ENCODE data around the gene RBKS. TPM values are rescaled to one million over a fixed set of nuclear protein-coding genes. Genes with fewer than 3 reads are reported as not detected.

The RBKS gene
- total and polyA plus RNA-seq, 2 of the 13 experiments (the other 11 are each of a cell fraction or from before 2014, with no cell fraction given): 7.7 to 8.3 TPM

DNA sequence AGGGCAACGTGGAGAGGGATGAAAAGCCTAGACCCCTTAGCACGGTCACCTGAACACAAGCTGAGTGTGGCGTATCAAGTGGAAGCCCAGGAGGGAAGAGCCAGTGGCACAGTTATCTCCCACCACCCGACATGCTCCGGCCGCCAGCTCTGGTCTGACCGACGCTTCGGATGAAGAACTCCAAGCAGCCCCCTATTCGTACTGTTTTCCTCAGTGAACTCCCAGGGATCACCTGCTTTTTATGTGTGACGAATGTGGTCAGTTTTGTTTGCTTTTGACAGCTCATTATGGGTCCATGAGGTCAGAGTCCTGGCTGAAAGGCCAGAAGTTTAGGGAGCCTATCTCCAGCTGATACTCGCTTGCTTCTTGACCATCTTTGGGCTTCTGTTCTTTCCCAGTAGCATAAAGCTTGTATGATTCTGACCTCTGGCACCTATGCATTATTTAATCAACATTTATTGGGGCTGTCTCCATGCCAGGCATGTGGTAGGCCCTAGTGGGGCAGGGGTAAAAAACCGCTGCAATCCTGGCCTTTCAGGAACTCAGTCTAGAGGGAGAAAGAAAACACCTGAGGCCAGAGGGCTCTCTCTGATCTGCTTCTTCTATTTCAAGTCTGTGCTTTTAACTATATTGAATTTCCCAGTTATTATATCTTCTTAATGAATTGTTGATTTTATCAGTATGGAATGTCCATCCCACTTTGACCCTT is 151.7 kb downstream of the RBKS start (continued):
- no peak for TF ChIP-seq ONECUT2 (CRISPR knock-in tag; IDR thresholded peaks at IDR 0.05)
- peak; percentile 92 for TF ChIP-seq ZNF501 (CRISPR knock-in tag; IDR thresholded peaks at IDR 0.05)
- peak; percentile 63 for TF ChIP-seq ZBTB7B (CRISPR knock-in tag; IDR thresholded peaks at IDR 0.05)
- no peak for TF ChIP-seq CHD2 (IDR thresholded peaks at IDR 0.05; ENCODE audit: low read depth, low read length)
- peak; percentile 82 for TF ChIP-seq ZBTB38 (CRISPR knock-in tag; IDR thresholded peaks at IDR 0.05)
- TF ChIP-seq MEF2D (CRISPR knock-in tag; IDR thresholded peaks at IDR 0.05): peak; percentile 68
- TF ChIP-seq, protein P1, sequence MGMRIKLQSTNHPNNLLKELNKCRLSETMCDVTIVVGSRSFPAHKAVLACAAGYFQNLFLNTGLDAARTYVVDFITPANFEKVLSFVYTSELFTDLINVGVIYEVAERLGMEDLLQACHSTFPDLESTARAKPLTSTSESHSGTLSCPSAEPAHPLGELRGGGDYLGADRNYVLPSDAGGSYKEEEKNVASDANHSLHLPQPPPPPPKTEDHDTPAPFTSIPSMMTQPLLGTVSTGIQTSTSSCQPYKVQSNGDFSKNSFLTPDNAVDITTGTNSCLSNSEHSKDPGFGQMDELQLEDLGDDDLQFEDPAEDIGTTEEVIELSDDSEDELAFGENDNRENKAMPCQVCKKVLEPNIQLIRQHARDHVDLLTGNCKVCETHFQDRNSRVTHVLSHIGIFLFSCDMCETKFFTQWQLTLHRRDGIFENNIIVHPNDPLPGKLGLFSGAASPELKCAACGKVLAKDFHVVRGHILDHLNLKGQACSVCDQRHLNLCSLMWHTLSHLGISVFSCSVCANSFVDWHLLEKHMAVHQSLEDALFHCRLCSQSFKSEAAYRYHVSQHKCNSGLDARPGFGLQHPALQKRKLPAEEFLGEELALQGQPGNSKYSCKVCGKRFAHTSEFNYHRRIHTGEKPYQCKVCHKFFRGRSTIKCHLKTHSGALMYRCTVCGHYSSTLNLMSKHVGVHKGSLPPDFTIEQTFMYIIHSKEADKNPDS (CRISPR knock-in tag; IDR thresholded peaks at IDR 0.05): peak; percentile 22; the same call in 1 of the 2 replicates
- TF ChIP-seq, protein P2, sequence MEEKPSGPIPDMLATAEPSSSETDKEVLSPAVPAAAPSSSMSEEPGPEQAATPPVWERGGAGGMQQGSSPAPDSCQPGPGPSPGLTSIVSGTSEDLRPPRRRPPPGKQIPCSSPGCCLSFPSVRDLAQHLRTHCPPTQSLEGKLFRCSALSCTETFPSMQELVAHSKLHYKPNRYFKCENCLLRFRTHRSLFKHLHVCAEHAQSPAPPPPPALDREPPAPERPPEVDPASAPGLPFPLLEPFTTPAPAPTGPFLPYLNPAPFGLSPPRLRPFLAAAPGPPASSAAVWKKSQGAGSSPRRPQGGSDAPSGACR (CRISPR knock-in tag; IDR thresholded peaks at IDR 0.05): peak; percentile 46; the same call in 1 of the 2 replicates
- TF ChIP-seq ZIK1 (CRISPR knock-in tag; IDR thresholded peaks at IDR 0.05; ENCODE audit: borderline replicate concordance, low read depth): 0 out of 2 replicates have a peak, but pooled peaks have one; percentile 64
- TF ChIP-seq GABPA (IDR thresholded peaks at IDR 0.05; ENCODE audit: low read depth, low read length): no peak
- TF ChIP-seq GABPA (CRISPR knock-in tag; IDR thresholded peaks at IDR 0.05; ENCODE audit: low read depth): no peak; the same call in 1 of the 2 replicates
- no peak for TF ChIP-seq ZSCAN21 (CRISPR knock-in tag; IDR thresholded peaks at IDR 0.05; ENCODE audit: borderline replicate concordance)
- peak; percentile 92 for TF ChIP-seq ZNF430 (CRISPR knock-in tag; IDR thresholded peaks at IDR 0.05)
- TF ChIP-seq ZNF251 (CRISPR knock-in tag; IDR thresholded peaks at IDR 0.05): 0 out of 2 replicates have a peak, but pooled peaks have one; percentile 52
- TF ChIP-seq POGZ (CRISPR knock-in tag; IDR thresholded peaks at IDR 0.05): peak; percentile 64; the same call in 1 of the 2 replicates
- peak; percentile 46; the same call in 1 of the 2 replicates for TF ChIP-seq CC2D1A (CRISPR knock-in tag; IDR thresholded peaks at IDR 0.05)

Measured in HepG2 (cell line).